Upper lobe of left lung (tissue), 4 donors: ENCODE data around the gene ARV1.

ENCODE experiments used
- POLR2A ChIP-seq, 4 donors: fragments of 450-650 bp; IDR thresholded peaks; one replicate each; pipeline ENCODE4 v1.5.1; 2016 to 2017; ENCODE audit warnings: antibody characterized with exemption in 4 of 4, mild to moderate bottlenecking in 2 of 4
- POLR2AphosphoS5 ChIP-seq, 2 donors: sonication (generic); formaldehyde crosslinking; IDR thresholded peaks; one replicate each; pipeline ENCODE4 v1.5.1; 2017; ENCODE audit warnings: antibody characterized with exemption in 2 of 2
- TF ChIP-seq, protein P1 (sequence below), 6 experiments: fragments of 450-650 bp in 4 of 6; fragments of 200-600 bp in 2 of 6; sonication (generic) in 2 of 6; IDR thresholded peaks; one replicate each; pipeline ENCODE4 v1.5.1; 2016 to 2019; ENCODE audit warnings: antibody characterized with exemption in 6 of 6

DNA sequence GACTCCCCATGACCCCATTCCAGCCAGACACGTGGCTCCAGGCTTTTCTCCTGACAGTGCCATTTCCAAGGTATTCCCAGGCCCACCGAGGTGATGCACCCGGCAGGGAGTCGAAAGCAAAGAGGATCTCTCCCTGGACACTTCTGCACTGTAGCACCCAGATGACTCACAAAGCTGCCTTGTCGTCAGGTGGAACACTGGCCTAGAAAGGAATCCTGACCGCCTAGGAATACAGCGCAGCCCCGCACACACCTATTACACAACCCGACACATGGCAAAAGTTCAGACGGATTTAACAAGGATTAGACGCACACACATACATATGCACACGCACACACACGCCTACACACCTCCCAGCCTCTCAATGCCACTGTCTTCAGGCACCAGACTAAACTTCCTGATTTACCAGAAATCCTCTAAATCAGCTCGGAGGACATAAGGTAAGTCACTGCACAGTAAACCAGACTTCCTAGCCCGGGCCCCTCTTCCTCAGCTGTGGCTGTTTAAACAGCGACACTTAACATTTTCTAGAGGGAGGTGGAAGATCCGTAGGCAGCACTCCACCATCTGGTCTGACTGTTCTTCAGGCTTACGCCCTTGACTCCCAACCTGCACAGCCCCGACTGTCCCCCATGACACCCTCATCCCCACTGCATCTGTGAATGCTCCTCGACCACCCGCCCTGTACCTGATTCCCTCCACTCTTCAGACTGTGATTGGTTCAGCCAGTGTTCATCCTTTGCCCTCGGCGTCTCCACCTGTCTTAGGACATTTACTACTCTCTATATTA lies 48.4 kb downstream of the ARV1 start:
- TF ChIP-seq, protein P1, sequence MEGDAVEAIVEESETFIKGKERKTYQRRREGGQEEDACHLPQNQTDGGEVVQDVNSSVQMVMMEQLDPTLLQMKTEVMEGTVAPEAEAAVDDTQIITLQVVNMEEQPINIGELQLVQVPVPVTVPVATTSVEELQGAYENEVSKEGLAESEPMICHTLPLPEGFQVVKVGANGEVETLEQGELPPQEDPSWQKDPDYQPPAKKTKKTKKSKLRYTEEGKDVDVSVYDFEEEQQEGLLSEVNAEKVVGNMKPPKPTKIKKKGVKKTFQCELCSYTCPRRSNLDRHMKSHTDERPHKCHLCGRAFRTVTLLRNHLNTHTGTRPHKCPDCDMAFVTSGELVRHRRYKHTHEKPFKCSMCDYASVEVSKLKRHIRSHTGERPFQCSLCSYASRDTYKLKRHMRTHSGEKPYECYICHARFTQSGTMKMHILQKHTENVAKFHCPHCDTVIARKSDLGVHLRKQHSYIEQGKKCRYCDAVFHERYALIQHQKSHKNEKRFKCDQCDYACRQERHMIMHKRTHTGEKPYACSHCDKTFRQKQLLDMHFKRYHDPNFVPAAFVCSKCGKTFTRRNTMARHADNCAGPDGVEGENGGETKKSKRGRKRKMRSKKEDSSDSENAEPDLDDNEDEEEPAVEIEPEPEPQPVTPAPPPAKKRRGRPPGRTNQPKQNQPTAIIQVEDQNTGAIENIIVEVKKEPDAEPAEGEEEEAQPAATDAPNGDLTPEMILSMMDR (IDR thresholded peaks at IDR 0.05) = no peak
- TF ChIP-seq POLR2AphosphoS5 (IDR thresholded peaks at IDR 0.05) (no peak), POLR2A (IDR thresholded peaks at IDR 0.05) (no peak)
